ENCODE data around the gene LUZP2. TPM values are rescaled to one million over a fixed set of nuclear protein-coding genes. Genes with fewer than 3 reads are reported as not detected.

Gene LUZP2
- total and polyA plus RNA-seq, 2 of the 8 experiments (the other 6 are each of a cell fraction or from before 2014, with no cell fraction given) = 0.79 to 1.5 TPM

GRCh38 chr11:24900960-24901549 is 404.2 kb downstream of the LUZP2 start:
- Histone ChIP-seq H2BK15ac (ENCODE audit: low read length) (no peak overlapping the region), H3K4ac (replicated peaks; ENCODE audit: insufficient read length, low read depth, low read length) (no peak overlapping the region), H3K23me2 (ENCODE audit: low read depth, low read length) (no peaks in the 10 kb centered on the region), H2BK120ac (replicated peaks; ENCODE audit: low read depth, low read length) (no peak overlapping the region), H3K79me1 (ENCODE audit: low read depth, low read length) (no peaks in the 10 kb centered on the region), H3K27ac (ENCODE audit: low read depth, low read length) (no peak overlapping the region), H3K23ac (ENCODE audit: insufficient read length) (no peak overlapping the region), H2AFZ (ENCODE audit: low read length) (no peak overlapping the region), H2BK20ac (ENCODE audit: low read length) (no peak overlapping the region), H4K20me1 (replicated peaks in 1 of 2; ENCODE audit: control insufficient read depth in 1 of 2, insufficient read depth in 2 of 2, low read length in 2 of 2) (no peaks in the 10 kb centered on the region), H3K9me3 (ENCODE audit: insufficient read depth in 2 of 2, low read depth in 1 of 2, low read length in 1 of 2) (peaks cover 0 to 6% of the 10 kb centered on the region in 2 experiments; a peak in 2 of 4 replicates), H3K4me1 (replicated peaks in 1 of 4; ENCODE audit: control insufficient read depth in 3 of 4, insufficient read depth in 4 of 4, low read length in 3 of 4) (no peaks in the 10 kb centered on the region), H3K4me2 (ENCODE audit: insufficient read depth in 1 of 2, low read depth in 2 of 2, low read length in 2 of 2) (no peak overlapping the region), H3K18ac (ENCODE audit: extremely low read depth, low read length) (no peak overlapping the region), H4K8ac (ENCODE audit: extremely low read depth, insufficient read depth, low read length) (no peak overlapping the region), H2AK5ac (ENCODE audit: low read depth, low read length) (no peak overlapping the region), H3K27me3 (replicated peaks in 1 of 4; ENCODE audit: control insufficient read depth in 3 of 4, extremely low read depth in 1 of 4, insufficient read depth in 3 of 4, low read length in 3 of 4) (no peaks in the 10 kb centered on the region), H3K4me3 (ENCODE audit: extremely low read depth in 1 of 4, insufficient read depth in 2 of 4, low read depth in 3 of 4, low read length in 4 of 4) (no peak overlapping the region), H2BK5ac (ENCODE audit: low read depth, low read length) (no peak overlapping the region), H3K14ac (ENCODE audit: insufficient read length) (no peak overlapping the region), H4K5ac (ENCODE audit: insufficient read length, low read depth, low read length) (no peak overlapping the region), H3K56ac (replicated peaks; ENCODE audit: insufficient read length, low read depth, low read length) (no peak overlapping the region), H2BK12ac (ENCODE audit: low read depth, low read length) (no peak overlapping the region), H3K9ac (replicated peaks in 1 of 4; ENCODE audit: extremely low read depth in 1 of 4, low read depth in 3 of 4, low read length in 3 of 4) (no peak overlapping the region), H3K36me3 (ENCODE audit: control insufficient read depth in 2 of 4, insufficient read depth in 4 of 4, low read length in 3 of 4) (no peaks in the 10 kb centered on the region), H3K79me2 (ENCODE audit: control insufficient read depth in 1 of 2, insufficient read depth in 2 of 2, low read length in 2 of 2) (no peaks in the 10 kb centered on the region), H4K91ac (replicated peaks; ENCODE audit: insufficient read length, low read length) (no peak overlapping the region)
- WGBS, 2 experiments (ENCODE audit: extremely low coverage in 1 of 2, insufficient coverage in 1 of 2, insufficient read length in 1 of 2, insufficient replicate concordance in 2 of 2, low coverage in 1 of 2, low lambda C conversion rate in 2 of 2, missing lambda C conversion rate in 1 of 2) = 96% methylated on average over 1 of the region's 1 CpG; no CpG with 5 or more reads in 1 of the 2 experiments
- FAIRE-seq (no peak), DNase-seq (ENCODE audit: low read depth in 1 of 2, low spot score in 2 of 2) (no peak)
- POLR2A ChIA-PET (ENCODE audit: partially characterized antibody) = no interaction called here
- CTCF ChIA-PET (ENCODE audit: partially characterized antibody) = interaction anchor here (0.6 kb wide), 1 partner anchor 197 kb away, joined by 3 read pairs; no protein-coding TSS in a partner anchor
- TF ChIP-seq CHD1 (IDR thresholded peaks at IDR 0.05; ENCODE audit: low read depth, low read length) = no peak
- TF ChIP-seq YY1 (IDR thresholded peaks at IDR 0.05; ENCODE audit: low read depth, low read length) = no peak
- no peak for TF ChIP-seq TCF12 (IDR thresholded peaks at IDR 0.05; ENCODE audit: low read depth, low read length)
- TF ChIP-seq SP2 (IDR thresholded peaks at IDR 0.05; ENCODE audit: low read length) = no peak
- no peak for TF ChIP-seq TAF7 (optimal IDR thresholded peaks at IDR 0.05; ENCODE audit: borderline replicate concordance, low read depth, low read length)
- TF ChIP-seq RNF2 (IDR thresholded peaks at IDR 0.05; ENCODE audit: borderline replicate concordance, low read depth, low read length, missing control alignments, poor library complexity, severe bottlenecking) = no peak
- no peak for TF ChIP-seq USF2 (IDR thresholded peaks at IDR 0.05; ENCODE audit: low read length)

Data from H1 (cell line).